Esophagus squamous epithelium (tissue), 5 donors: ENCODE measurements around the gene RHOD. TPM values are rescaled to one million over a fixed set of nuclear protein-coding genes. Genes with fewer than 3 reads are reported as not detected.

Experiments used
- DNase-seq: peaks from one replicate; lab custom pipeline; 2025; lab: John Stamatoyannopoulos, UW
- H3K27ac ChIP-seq, 4 donors: fragments of 200-600 bp; sonication (generic); one replicate each; pipeline ENCODE4 v1.5.1; 2016 to 2019; ENCODE audit warnings: mild to moderate bottlenecking in 1 of 4
- H3K27me3 ChIP-seq, 4 donors: fragments of 200-600 bp; sonication (generic); 1 replicate in 3 of 4; 2 replicates in 1 of 4; pipeline versions ENCODE4 v1.5.1 to v1.6.0; 2017 to 2021; ENCODE audit warnings: antibody characterized with exemption in 1 of 4
- H3K36me3 ChIP-seq, 3 donors: fragments of 200-600 bp; sonication (generic); one replicate each; pipeline ENCODE4 v1.5.1; 2016 to 2019
- H3K4me1 ChIP-seq, 3 donors: fragments of 200-600 bp; sonication (generic); one replicate each; pipeline ENCODE4 v1.5.1; 2017 to 2019
- H3K4me3 ChIP-seq, 4 donors: fragments of 200-600 bp; sonication (generic); 1 replicate in 3 of 4; 2 replicates in 1 of 4; pipeline ENCODE4 v1.5.1; 2016 to 2019; ENCODE audit warnings: mild to moderate bottlenecking in 2 of 4, moderate library complexity in 1 of 4
- H3K9me3 ChIP-seq, 3 donors: fragments of 200-600 bp; sonication (generic); one replicate each; pipeline ENCODE4 v1.5.1; 2016 to 2019
- POLR2A ChIP-seq, 4 donors: fragments of 450-650 bp; IDR thresholded peaks; one replicate each; pipeline ENCODE4 v1.6.1; 2017; ENCODE audit warnings: antibody characterized with exemption in 4 of 4, mild to moderate bottlenecking in 4 of 4, moderate library complexity in 3 of 4
- WGBS, 2 donors: methylation state at CpG; one replicate each; pipeline ENCODE4 v1.1.5; 2018; 5-methylcytosine and 5-hydroxymethylcytosine counted together
- intact Hi-C: fragments of 100-400 bp; cut with DNase I; formaldehyde crosslinking; loops from one replicate; pipeline ENCODE4 v1.15.0; 2022
- total RNA-seq, 4 donors: library from RNA; depleted of rRNA; stranded (reverse); fragments of >200 nt; gene quantifications; one replicate each; pipeline ENCODE4 v1.1.0, GENCODE V29; 2016
- TF ChIP-seq, protein P1 (sequence below), 6 experiments: fragments of 450-650 bp in 4 of 6; fragments of 200-600 bp in 2 of 6; sonication (generic) in 2 of 6; IDR thresholded peaks; one replicate each; pipeline ENCODE4 v1.5.1; 2016 to 2019; ENCODE audit warnings: antibody characterized with exemption in 6 of 6, mild to moderate bottlenecking in 4 of 6, moderate library complexity in 4 of 6
- donor health status: DM: yes; HTN: yes; CAD: no.

Gene RHOD
- total RNA-seq, 4 donors from 2014 or later, result 122 to 219 (median 169) TPM

DNA sequence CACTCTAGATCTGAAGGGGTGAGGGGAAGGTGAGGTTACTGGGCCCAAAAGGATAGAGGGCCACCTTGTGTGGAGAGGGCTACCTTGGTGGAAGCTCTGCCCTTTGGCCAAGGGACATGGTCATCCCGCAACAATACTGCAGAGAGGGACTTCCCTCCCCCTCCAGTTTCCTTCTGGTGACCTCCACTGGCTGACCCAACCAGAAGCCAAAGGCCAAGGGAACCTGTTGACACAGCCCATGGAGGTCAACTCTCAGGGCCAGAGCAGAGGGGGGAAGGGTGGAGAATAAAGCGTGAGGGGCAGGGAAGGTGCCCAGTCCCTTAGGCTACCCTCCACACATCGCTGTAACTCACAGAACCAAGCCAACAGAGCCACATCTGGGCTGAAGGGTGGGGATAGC, 15.0 kb upstream of the RHOD start:
- Histone ChIP-seq H3K36me3 (no peaks in the 10 kb centered on the region), H3K4me3 (no peak overlapping the region), H3K27me3 (peaks cover 0 to 18% (median 0%) of the 10 kb centered on the region in 4 donors), H3K9me3 (no peaks in the 10 kb centered on the region), H3K4me1 (peaks cover 0 to 4% (median 0%) of the 10 kb centered on the region in 3 donors), H3K27ac (no peak overlapping the region)
- DNase-seq, result no peak
- TF ChIP-seq POLR2A (IDR thresholded peaks at IDR 0.05), result no peak
- TF ChIP-seq, protein P1, sequence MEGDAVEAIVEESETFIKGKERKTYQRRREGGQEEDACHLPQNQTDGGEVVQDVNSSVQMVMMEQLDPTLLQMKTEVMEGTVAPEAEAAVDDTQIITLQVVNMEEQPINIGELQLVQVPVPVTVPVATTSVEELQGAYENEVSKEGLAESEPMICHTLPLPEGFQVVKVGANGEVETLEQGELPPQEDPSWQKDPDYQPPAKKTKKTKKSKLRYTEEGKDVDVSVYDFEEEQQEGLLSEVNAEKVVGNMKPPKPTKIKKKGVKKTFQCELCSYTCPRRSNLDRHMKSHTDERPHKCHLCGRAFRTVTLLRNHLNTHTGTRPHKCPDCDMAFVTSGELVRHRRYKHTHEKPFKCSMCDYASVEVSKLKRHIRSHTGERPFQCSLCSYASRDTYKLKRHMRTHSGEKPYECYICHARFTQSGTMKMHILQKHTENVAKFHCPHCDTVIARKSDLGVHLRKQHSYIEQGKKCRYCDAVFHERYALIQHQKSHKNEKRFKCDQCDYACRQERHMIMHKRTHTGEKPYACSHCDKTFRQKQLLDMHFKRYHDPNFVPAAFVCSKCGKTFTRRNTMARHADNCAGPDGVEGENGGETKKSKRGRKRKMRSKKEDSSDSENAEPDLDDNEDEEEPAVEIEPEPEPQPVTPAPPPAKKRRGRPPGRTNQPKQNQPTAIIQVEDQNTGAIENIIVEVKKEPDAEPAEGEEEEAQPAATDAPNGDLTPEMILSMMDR (IDR thresholded peaks at IDR 0.05), result no peak
- intact Hi-C loops, result no loop called here
- 77 to 82% methylated on average over 3 of the region's 3 CpGs for WGBS, 2 donors

GRCh38 chr11:67043572-67044349, 12.9 kb upstream of the RHOD start:
- peaks cover 0 to 18% (median 0%) of the 10 kb centered on the region in 4 donors for H3K27me3 ChIP-seq
- H3K27ac ChIP-seq, result no peak overlapping the region
- intact Hi-C loops, result no loop called here
- no peaks in the 10 kb centered on the region for H3K9me3 ChIP-seq
- no peak for DNase-seq
- H3K4me3 ChIP-seq, result no peak overlapping the region
- H3K36me3 ChIP-seq, result no peaks in the 10 kb centered on the region
- H3K4me1 ChIP-seq, result peaks cover 0 to 4% (median 0%) of the 10 kb centered on the region in 3 donors
- WGBS, 2 donors, result 67 to 81% methylated on average over 10 to 13 of the region's 18 CpGs
- TF ChIP-seq, protein P1 (IDR thresholded peaks at IDR 0.05), result no peak
- no peak for TF ChIP-seq POLR2A (IDR thresholded peaks at IDR 0.05)

DNA sequence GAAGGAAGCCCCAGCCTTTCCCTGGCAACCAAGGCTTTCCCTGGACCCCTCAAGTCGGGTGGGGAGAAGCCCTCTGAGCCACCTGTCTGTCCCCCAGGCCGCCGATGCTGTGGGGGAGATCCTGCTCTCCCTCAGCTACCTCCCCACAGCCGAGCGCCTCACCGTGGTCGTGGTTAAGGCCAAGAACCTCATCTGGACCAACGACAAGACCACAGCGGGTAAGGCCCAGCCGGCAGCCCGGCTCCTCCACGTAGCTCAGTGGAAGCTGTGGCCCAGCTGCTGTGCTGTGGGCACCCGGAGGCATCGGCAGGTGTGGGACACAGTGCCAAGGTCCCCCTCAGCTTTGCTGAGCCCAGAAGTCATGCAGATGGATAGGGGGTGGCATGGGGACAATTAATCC, 12.2 kb upstream of the RHOD start:
- WGBS, 2 donors, result 40 to 82% methylated on average over 1 to 2 of the region's 14 CpGs
- Histone ChIP-seq H3K4me1 (peaks cover 0 to 4% (median 0%) of the 10 kb centered on the region in 3 donors), H3K36me3 (no peaks in the 10 kb centered on the region), H3K9me3 (no peaks in the 10 kb centered on the region), H3K27ac (no peak overlapping the region), H3K4me3 (no peak overlapping the region), H3K27me3 (peaks cover 0 to 18% (median 0%) of the 10 kb centered on the region in 4 donors)
- no peak for DNase-seq
- intact Hi-C loops, result no loop called here
- TF ChIP-seq POLR2A (IDR thresholded peaks at IDR 0.05), result no peak
- TF ChIP-seq, protein P1 (IDR thresholded peaks at IDR 0.05), result no peak

DNA sequence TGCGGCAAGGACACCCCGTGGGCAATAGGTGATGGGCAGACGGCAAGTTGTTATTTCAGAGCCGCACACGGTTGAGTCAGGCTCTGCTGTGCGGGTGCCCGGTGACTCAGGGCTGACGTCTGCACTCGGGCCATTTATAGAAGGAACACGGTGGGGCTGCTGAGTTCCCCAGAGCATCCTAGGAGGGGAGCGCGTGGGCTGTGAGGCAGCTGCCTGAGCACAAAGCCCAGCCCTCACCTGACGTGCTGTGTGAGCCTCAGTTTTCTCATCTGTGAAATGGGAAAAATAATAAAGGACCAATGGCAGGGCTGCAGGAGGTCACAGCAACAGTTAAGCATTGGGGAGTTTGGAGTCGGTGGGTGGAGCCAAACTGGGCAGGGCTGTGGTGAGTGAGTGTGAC, 11.3 kb upstream of the RHOD start:
- intact Hi-C loops, result no loop called here
- no peak for DNase-seq
- no peaks in the 10 kb centered on the region for H3K9me3 ChIP-seq
- no peak for TF ChIP-seq POLR2A (IDR thresholded peaks at IDR 0.05)
- TF ChIP-seq, protein P1 (IDR thresholded peaks at IDR 0.05), result no peak
- 35 to 88% methylated on average over 1 to 4 of the region's 14 CpGs for WGBS, 2 donors
- no peak overlapping the region for H3K4me3 ChIP-seq
- H3K27me3 ChIP-seq, result peaks cover 0 to 14% (median 0%) of the 10 kb centered on the region in 4 donors
- peaks cover 0 to 4% (median 0%) of the 10 kb centered on the region in 3 donors for H3K4me1 ChIP-seq
- no peaks in the 10 kb centered on the region for H3K36me3 ChIP-seq
- no peak overlapping the region for H3K27ac ChIP-seq

- no peak for TF ChIP-seq POLR2A (IDR thresholded peaks at IDR 0.05)
- TF ChIP-seq, protein P1 (IDR thresholded peaks at IDR 0.05), result no peak
- no peaks in the 10 kb centered on the region for H3K36me3 ChIP-seq
- no peaks in the 10 kb centered on the region for H3K9me3 ChIP-seq
- H3K4me1 ChIP-seq, result peaks cover 0 to 16% (median under 1%) of the 10 kb centered on the region in 3 donors
- no peaks in the 10 kb centered on the region for H3K27me3 ChIP-seq
- no peak overlapping the region for H3K4me3 ChIP-seq
- H3K27ac ChIP-seq, result no peak overlapping the region
- intact Hi-C loops, result no loop called here
- 89% methylated on average over 11 of the region's 22 CpGs; no CpG with 5 or more reads in 1 of the 2 donors for WGBS, 2 donors
- DNase-seq, result no peak
Measured at GRCh38 chr11:67048515-67049130, 8.0 kb upstream of the RHOD start.
